Tibial artery (tissue), 4 donors: ENCODE measurements around the gene TPT1.

Source experiments
- DNase-seq, 2 donors: peaks; one replicate each; pipeline ENCODE4 v3.0.0-alpha.2; 2019
- H3K27ac ChIP-seq, 2 donors: fragments of 200-600 bp; sonication (generic) in 1 of 2; 1 replicate in 1 of 2; 2 replicates in 1 of 2; pipeline ENCODE4 v1.5.1; 2018 to 2019; ENCODE audit warnings: mild to moderate bottlenecking in 1 of 2
- H3K27me3 ChIP-seq, 2 donors: fragments of 200-600 bp; sonication (generic) in 1 of 2; one replicate each; pipeline versions ENCODE4 v1.5.1 to v1.6.0; 2016 to 2019
- H3K36me3 ChIP-seq, 3 donors: fragments of 200-600 bp; sonication (generic) in 2 of 3; one replicate each; pipeline ENCODE4 v1.5.1; 2016 to 2019; ENCODE audit warnings: mild to moderate bottlenecking in 2 of 3
- H3K4me1 ChIP-seq, 4 donors: fragments of 200-600 bp; sonication (generic) in 2 of 4; 1 replicate in 3 of 4; 2 replicates in 1 of 4; pipeline ENCODE4 v1.5.1; 2016 to 2019
- H3K4me3 ChIP-seq, 2 donors: fragments of 200-600 bp; sonication (generic) in 1 of 2; 1 replicate in 1 of 2; 2 replicates in 1 of 2; pipeline ENCODE4 v1.5.1; 2018 to 2019; ENCODE audit warnings: mild to moderate bottlenecking in 2 of 2
- H3K9me3 ChIP-seq, 3 donors: fragments of 200-600 bp; sonication (generic) in 1 of 3; one replicate each; pipeline ENCODE4 v1.5.1; 2016 to 2019
- intact Hi-C: fragments of 100-400 bp; cut with DNase I; formaldehyde crosslinking; loops from one replicate; pipeline ENCODE4 v1.15.0; 2023; ENCODE audit warnings: low total_unique reads
- TF ChIP-seq, protein P1 (sequence below), 2 experiments: fragments of 200-600 bp in 1 of 2; fragments of 450-650 bp in 1 of 2; IDR thresholded peaks; one replicate each; pipeline ENCODE4 v1.5.1; 2017 to 2019; ENCODE audit warnings: antibody characterized with exemption in 2 of 2, mild to moderate bottlenecking in 1 of 2, moderate library complexity in 1 of 2

TPT1 gene

DNA sequence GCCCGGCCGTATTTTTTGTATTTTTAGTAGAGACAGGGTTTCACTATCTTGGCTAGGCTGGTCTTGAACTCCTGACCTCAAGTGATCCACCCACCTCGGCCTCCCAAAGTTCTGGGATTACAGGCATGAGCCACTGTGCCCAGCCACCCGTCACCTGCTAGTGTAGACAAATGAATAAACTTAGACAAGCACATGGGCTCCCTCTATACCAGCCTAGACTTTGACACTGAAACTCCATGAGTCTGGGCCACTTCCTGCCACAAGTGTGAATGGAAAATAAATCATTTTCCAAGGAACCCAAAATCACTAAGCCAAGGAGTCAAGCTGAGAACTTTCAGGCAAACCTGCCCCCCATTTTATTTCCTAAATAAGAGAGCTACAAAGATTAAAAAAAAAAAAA lies 27.0 kb upstream of the TPT1 start:
- TF ChIP-seq, protein P1, sequence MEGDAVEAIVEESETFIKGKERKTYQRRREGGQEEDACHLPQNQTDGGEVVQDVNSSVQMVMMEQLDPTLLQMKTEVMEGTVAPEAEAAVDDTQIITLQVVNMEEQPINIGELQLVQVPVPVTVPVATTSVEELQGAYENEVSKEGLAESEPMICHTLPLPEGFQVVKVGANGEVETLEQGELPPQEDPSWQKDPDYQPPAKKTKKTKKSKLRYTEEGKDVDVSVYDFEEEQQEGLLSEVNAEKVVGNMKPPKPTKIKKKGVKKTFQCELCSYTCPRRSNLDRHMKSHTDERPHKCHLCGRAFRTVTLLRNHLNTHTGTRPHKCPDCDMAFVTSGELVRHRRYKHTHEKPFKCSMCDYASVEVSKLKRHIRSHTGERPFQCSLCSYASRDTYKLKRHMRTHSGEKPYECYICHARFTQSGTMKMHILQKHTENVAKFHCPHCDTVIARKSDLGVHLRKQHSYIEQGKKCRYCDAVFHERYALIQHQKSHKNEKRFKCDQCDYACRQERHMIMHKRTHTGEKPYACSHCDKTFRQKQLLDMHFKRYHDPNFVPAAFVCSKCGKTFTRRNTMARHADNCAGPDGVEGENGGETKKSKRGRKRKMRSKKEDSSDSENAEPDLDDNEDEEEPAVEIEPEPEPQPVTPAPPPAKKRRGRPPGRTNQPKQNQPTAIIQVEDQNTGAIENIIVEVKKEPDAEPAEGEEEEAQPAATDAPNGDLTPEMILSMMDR (IDR thresholded peaks at IDR 0.05): no peak

DNA sequence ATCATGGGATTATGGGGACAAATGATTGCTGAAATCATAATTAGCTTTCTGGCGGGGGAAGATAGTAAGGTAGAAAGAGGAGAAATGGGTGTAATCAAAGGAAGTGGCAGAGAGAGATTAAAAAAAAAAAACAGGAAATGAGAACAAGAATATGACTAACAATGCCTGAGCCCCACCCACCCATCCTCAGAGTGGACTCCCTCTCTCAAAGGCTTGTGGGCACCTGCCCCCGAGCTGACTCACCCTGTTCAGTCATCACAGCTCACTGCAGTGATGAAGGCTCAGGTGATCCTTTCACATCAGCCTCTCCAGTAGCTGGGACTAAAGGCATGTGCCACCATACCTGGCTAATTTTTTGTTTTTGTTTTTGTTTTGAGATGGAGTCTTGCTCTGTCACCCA lies 26.4 kb upstream of the TPT1 start:
- peak in 1 of 2 donors; percentile 59 for DNase-seq
- intact Hi-C loops: no loop called here

More for the DNA sequence above, 27.0 kb upstream of the TPT1 start:
- Histone ChIP-seq H3K27ac (no peak overlapping the region), H3K9me3 (no peaks in the 10 kb centered on the region), H3K4me1 (peaks cover 0 to 21% (median 9%) of the 10 kb centered on the region in 4 donors), H3K36me3 (peaks cover 7 to 18% (median 13%) of the 10 kb centered on the region in 3 donors), H3K27me3 (no peaks in the 10 kb centered on the region), H3K4me3 (no peak overlapping the region)
- intact Hi-C loops: no loop called here
- no peak for DNase-seq

DNA sequence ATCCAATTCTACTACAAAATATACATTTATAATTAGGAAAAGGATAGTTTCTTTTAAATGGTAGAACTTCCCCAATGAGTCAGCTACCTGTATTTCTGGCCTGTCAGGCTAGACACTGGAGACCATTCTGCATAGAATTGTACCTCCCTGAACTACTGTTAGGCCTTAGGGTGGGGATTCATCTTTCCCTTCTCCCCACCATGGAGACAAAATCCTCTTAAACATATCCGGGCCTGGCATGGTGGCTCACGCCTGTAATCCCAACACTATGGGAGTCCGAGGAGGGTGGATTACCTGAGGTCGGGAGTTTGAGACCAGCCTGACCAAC lies 24.5 kb upstream of the TPT1 start:
- Histone ChIP-seq H3K9me3 (no peaks in the 10 kb centered on the region), H3K27ac (no peak overlapping the region), H3K36me3 (peaks cover 18 to 38% (median 34%) of the 10 kb centered on the region in 3 donors), H3K27me3 (no peaks in the 10 kb centered on the region), H3K4me3 (no peak overlapping the region), H3K4me1 (peaks cover 0 to 11% (median 3%) of the 10 kb centered on the region in 4 donors)
- DNase-seq: no peak
- intact Hi-C loops: no loop called here
- TF ChIP-seq, protein P1 (IDR thresholded peaks at IDR 0.05): no peak

More for the DNA sequence above, 26.4 kb upstream of the TPT1 start:
- no peak overlapping the region for H3K27ac ChIP-seq
- H3K4me3 ChIP-seq: no peak overlapping the region
- TF ChIP-seq, protein P1 (IDR thresholded peaks at IDR 0.05): no peak
- H3K4me1 ChIP-seq: peaks cover 0 to 21% (median 9%) of the 10 kb centered on the region in 4 donors
- peaks cover 12 to 24% (median 19%) of the 10 kb centered on the region in 3 donors for H3K36me3 ChIP-seq
- no peaks in the 10 kb centered on the region for H3K27me3 ChIP-seq
- no peaks in the 10 kb centered on the region for H3K9me3 ChIP-seq

DNA sequence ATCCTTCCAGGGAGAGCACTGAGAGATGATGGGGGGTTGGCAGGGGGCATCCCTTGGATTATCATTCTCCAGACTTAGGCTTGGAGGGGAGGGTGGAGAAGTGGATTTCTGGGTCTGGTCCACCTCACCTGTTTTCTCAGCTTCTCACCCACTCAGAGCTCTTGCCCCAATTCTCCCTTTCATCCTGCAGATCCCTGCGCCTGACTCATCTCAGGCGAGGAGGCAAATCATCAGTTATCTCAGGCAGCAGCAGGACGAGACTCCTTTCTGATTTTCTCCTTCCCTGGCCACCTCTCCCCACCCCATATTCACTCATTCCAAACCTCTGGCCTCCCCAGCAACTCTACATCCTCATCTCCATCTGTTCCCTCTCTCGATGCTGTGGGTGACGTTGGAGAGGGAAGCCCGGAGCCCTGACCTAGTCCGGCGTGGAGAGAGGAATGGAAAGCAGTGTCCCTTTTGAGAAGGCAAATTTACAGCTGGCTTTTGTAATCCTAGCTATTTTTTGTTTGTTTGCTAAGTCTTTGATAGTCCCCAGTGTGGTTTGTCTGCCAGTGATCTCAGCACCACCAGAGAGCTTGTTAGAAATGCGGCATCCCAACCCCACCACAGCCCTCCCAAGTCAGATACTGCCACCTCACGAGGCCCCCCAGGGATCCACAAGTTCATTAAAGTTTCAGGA lies 24.0 kb upstream of the TPT1 start:
- TF ChIP-seq, protein P1 (IDR thresholded peaks at IDR 0.05): no peak
- DNase-seq: no peak
- H3K9me3 ChIP-seq: no peaks in the 10 kb centered on the region
- no peak overlapping the region for H3K27ac ChIP-seq
- H3K36me3 ChIP-seq: peaks cover 21 to 43% (median 38%) of the 10 kb centered on the region in 3 donors
- intact Hi-C loops: no loop called here
- no peak overlapping the region for H3K4me3 ChIP-seq
- H3K27me3 ChIP-seq: no peaks in the 10 kb centered on the region
- peaks cover 0 to 11% (median 3%) of the 10 kb centered on the region in 4 donors for H3K4me1 ChIP-seq

DNA sequence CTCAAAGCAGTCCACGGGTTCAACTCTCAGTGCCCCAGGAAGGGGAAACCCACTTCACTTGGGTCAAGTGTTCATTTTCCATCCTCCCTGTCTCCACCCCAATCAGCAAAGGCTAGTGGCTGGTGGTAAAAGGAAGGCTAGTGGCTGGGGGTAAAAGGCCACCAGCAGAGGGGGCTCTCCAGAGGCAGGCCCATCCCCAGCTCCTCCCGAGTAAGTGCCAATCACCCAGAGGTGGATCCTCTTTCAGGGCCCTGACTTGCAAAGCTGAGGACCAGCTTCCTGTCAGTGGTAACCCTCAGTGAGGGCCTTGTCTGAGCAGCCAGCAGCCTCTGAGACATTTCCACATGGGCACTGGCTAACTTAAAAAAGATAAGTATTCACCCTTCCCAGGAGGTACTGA lies 22.0 kb upstream of the TPT1 start:
- no peak for DNase-seq
- H3K4me1 ChIP-seq: peaks cover 0 to 2% (median under 1%) of the 10 kb centered on the region in 4 donors
- TF ChIP-seq, protein P1 (IDR thresholded peaks at IDR 0.05): no peak
- H3K36me3 ChIP-seq: peaks cover 21 to 53% (median 42%) of the 10 kb centered on the region in 3 donors
- no peaks in the 10 kb centered on the region for H3K9me3 ChIP-seq
- H3K27ac ChIP-seq: no peak overlapping the region
- no peak overlapping the region for H3K4me3 ChIP-seq
- intact Hi-C loops: no loop called here
- H3K27me3 ChIP-seq: no peaks in the 10 kb centered on the region
